Panc1 (cell line): ENCODE results near the gene PTPN11. TPM values are rescaled to one million over a fixed set of nuclear protein-coding genes. Genes with fewer than 3 reads are reported as not detected.

Experiments used
- ATAC-seq: fragments of 200-7000 bp; cut with Tn5 transposase; 2 replicates; pipeline ENCODE4 v1.9.1; 2020; ENCODE audit warnings: mild to moderate bottlenecking, moderate library complexity
- BruUV-seq: library from RNA; stranded (reverse); fragments of 400-500 nt; replicated peaks from 2 replicates; lab custom pipeline; 2021; lab: Mats Ljungman, UMichigan
- CTCF ChIA-PET: fragments of 300-600 bp; sonication (Branson Sonifier 250); formaldehyde crosslinking; loops from one replicate; lab custom pipeline; 2022; ENCODE audit warnings: antibody characterized with exemption; lab: Charles Lee
- POLR2A ChIA-PET: fragments of 300-600 bp; sonication (Branson Sonifier 250); formaldehyde crosslinking; loops from one replicate; lab custom pipeline; 2022; ENCODE audit warnings: antibody characterized with exemption; lab: Charles Lee
- DNase-seq: peaks from one replicate; pipeline ENCODE4 v3.0.0-alpha.2; 2010; ENCODE audit warnings: low read depth, low spot score
- H3K27ac ChIP-seq: 2 replicates; pipeline ENCODE4 v1.5.1; 2011; ENCODE audit warnings: mild to moderate bottlenecking, low read length, inconsistent platforms
- H3K27me3 ChIP-seq: fragments of 200-500 bp; sonication (Bioruptor generic); 2 replicates; pipeline ENCODE4 v1.6.0; 2014; ENCODE audit warnings: low read length, inconsistent platforms; ENCODE audit not compliant: control insufficient read depth, insufficient read depth
- H3K36me3 ChIP-seq: fragments of 200-500 bp; sonication (Bioruptor generic); 2 replicates; pipeline ENCODE4 v1.5.1; 2014; ENCODE audit warnings: inconsistent platforms, mild to moderate bottlenecking, low read length, moderate library complexity; ENCODE audit not compliant: control insufficient read depth, insufficient read depth
- H3K4me1 ChIP-seq: 2 replicates; pipeline ENCODE4 v1.5.1; 2011; ENCODE audit warnings: inconsistent platforms, mild to moderate bottlenecking, low read length, moderate library complexity; ENCODE audit not compliant: control insufficient read depth, insufficient read depth
- H3K4me3 ChIP-seq, 2 experiments: 2 replicates each; pipeline ENCODE4 v1.5.1; 2011 to 2012; ENCODE audit warnings: low read depth in 2 of 2, low read length in 2 of 2, mild to moderate bottlenecking in 2 of 2, inconsistent platforms in 1 of 2, moderate library complexity in 1 of 2
- H3K9me3 ChIP-seq: fragments of 200-500 bp; sonication (Bioruptor generic); 2 replicates; pipeline ENCODE4 v1.5.1; 2014; ENCODE audit warnings: low read depth, mild to moderate bottlenecking, inconsistent platforms, low read length, moderate library complexity; ENCODE audit not compliant: control insufficient read depth, insufficient read depth
- CTCF ChIP-seq: fragments of 450-650 bp; IDR thresholded peaks from 2 replicates; pipeline ENCODE4 v1.5.1; 2017; ENCODE audit warnings: mild to moderate bottlenecking
- POLR2AphosphoS5 ChIP-seq: IDR thresholded peaks from 2 replicates; pipeline ENCODE4 v1.6.1; 2012; ENCODE audit warnings: mild to moderate bottlenecking, low read depth, low read length, moderate library complexity
- REST ChIP-seq, 2 experiments: IDR thresholded peaks; 2 replicates each; pipeline ENCODE4 v1.6.1; 2011 to 2012; ENCODE audit warnings: low read depth in 2 of 2, control low read depth in 1 of 2, low read length in 1 of 2, mild to moderate bottlenecking in 1 of 2, moderate library complexity in 1 of 2; ENCODE audit not compliant: insufficient read depth in 1 of 2
- SIN3A ChIP-seq: IDR thresholded peaks from 2 replicates; pipeline ENCODE4 v1.6.1; 2012; ENCODE audit warnings: low read depth, mild to moderate bottlenecking, low read length, moderate library complexity, borderline replicate concordance; ENCODE audit not compliant: insufficient read depth
- TCF7L2 ChIP-seq: IDR thresholded peaks from 2 replicates; pipeline ENCODE4 v1.6.1; 2011; ENCODE audit warnings: mild to moderate bottlenecking, low read depth, low read length, inconsistent platforms
- in situ Hi-C: cut with HindIII; loops from 2 replicates; pipeline ENCODE4 v1.10.0; 2016; ENCODE audit warnings: low sequenced_read_pairs, low pct_unique_long_range_greater_than_20kb
- intact Hi-C: fragments of 100-400 bp; cut with micrococcal nuclease; formaldehyde crosslinking; loops from one replicate; pipeline ENCODE4 v1.10.0; 2022; ENCODE audit not compliant: unreplicated experiment
- total RNA-seq: library from RNA; stranded (reverse); gene quantifications from one replicate; pipeline ENCODE4 v1.2.1, GENCODE V29; 2021; ENCODE audit not compliant: unreplicated experiment

Gene PTPN11
- total RNA-seq, 1 experiment from 2014 or later = 139 TPM

- in situ Hi-C loops = no loop called here
- Histone ChIP-seq H3K9me3 (no peaks in the 10 kb centered on the region), H3K36me3 (peaks cover 7% of the 10 kb centered on the region; the same call in 1 of the 2 replicates), H3K27ac (no peak overlapping the region), H3K4me3 (no peak overlapping the region), H3K4me1 (no peaks in the 10 kb centered on the region), H3K27me3 (no peaks in the 10 kb centered on the region)
- TF ChIP-seq REST (IDR thresholded peaks at IDR 0.05; ENCODE audit: insufficient read depth in 1 of 2, low read depth in 2 of 2, low read length in 1 of 2) (no peak), TCF7L2 (no peak), POLR2AphosphoS5 (no peak), CTCF (no peak), SIN3A (no peak)
- intact Hi-C loops = no loop called here
- ChIA-PET POLR2A (no interaction called here), CTCF (no interaction called here)
- ATAC-seq (no peak), DNase-seq (no peak)
- no TSS peak for BruUV-seq
Measured at GRCh38 chr12:112458751-112459150, 40.0 kb downstream of the PTPN11 start.

GRCh38 chr12:112463478-112463877 is 44.7 kb downstream of the PTPN11 start:
- no TSS peak for BruUV-seq

More at GRCh38 chr12:112463478-112463877, 44.7 kb downstream of the PTPN11 start:
- Histone ChIP-seq H3K4me1 (no peaks in the 10 kb centered on the region), H3K4me3 (no peak overlapping the region), H3K36me3 (no peaks in the 10 kb centered on the region), H3K27me3 (no peaks in the 10 kb centered on the region), H3K9me3 (no peaks in the 10 kb centered on the region), H3K27ac (no peak overlapping the region)
- ATAC-seq = no peak
- DNase-seq = no peak
- intact Hi-C loops (no loop called here), in situ Hi-C loops (no loop called here)
- TF ChIP-seq TCF7L2 (no peak), REST (IDR thresholded peaks at IDR 0.05; ENCODE audit: insufficient read depth in 1 of 2, low read depth in 2 of 2, low read length in 1 of 2) (no peak), SIN3A (no peak), POLR2AphosphoS5 (no peak), CTCF (no peak)
- ChIA-PET POLR2A (no interaction called here), CTCF (no interaction called here)
